HuH-7.5 (cell line): ENCODE measurements around the gene TUBB3.
"Not testable (repeated sequence)": the region's sequence is repeated elsewhere in the genome, so short reads cannot be mapped to it uniquely, and the experiment has no call there.

Experiments used
- DNase-seq: peaks from one replicate; pipeline ENCODE4 v3.0.0; 2011; ENCODE audit warnings: low spot score

The TUBB3 gene

DNA sequence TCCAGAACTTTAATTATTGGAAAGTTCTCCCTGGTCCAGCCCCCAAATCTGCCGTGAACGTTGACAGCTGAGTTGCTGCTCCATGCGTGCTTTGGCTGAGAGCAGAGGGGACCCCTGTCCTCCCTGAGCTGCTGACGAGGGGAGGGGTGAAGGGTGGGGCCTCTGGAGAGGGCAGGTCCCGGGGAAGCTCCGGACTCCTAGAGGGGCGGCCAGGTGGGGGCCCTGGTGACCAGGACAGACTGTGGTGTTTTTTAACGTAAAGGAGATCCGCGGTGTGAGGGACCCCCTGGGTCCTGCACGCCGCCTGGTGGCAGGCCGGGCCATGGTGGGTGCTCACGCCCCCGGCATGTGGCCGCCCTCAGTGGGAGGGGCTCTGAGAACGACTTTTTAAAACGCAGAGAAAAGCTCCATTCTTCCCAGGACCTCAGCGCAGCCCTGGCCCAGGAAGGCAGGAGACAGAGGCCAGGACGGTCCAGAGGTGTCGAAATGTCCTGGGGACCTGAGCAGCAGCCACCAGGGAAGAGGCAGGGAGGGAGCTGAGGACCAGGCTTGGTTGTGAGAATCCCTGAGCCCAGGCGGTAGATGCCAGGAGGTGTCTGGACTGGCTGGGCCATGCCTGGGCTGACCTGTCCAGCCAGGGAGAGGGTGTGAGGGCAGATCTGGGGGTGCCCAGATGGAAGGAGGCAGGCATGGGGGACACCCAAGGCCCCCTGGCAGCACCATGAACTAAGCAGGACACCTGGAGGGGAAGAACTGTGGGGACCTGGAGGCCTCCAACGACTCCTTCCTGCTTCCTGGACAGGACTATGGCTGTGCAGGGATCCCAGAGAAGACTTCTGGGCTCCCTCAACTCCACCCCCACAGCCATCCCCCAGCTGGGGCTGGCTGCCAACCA, 4.4 kb upstream of the TUBB3 start, which contains the start of gene MC1R:
Gene MC1R (plus strand): TSS at position 410 of the 895 bp plus-strand sequence. CDS start 397 bp downstream, at position 807.
- peak; percentile 95 for DNase-seq

DNA sequence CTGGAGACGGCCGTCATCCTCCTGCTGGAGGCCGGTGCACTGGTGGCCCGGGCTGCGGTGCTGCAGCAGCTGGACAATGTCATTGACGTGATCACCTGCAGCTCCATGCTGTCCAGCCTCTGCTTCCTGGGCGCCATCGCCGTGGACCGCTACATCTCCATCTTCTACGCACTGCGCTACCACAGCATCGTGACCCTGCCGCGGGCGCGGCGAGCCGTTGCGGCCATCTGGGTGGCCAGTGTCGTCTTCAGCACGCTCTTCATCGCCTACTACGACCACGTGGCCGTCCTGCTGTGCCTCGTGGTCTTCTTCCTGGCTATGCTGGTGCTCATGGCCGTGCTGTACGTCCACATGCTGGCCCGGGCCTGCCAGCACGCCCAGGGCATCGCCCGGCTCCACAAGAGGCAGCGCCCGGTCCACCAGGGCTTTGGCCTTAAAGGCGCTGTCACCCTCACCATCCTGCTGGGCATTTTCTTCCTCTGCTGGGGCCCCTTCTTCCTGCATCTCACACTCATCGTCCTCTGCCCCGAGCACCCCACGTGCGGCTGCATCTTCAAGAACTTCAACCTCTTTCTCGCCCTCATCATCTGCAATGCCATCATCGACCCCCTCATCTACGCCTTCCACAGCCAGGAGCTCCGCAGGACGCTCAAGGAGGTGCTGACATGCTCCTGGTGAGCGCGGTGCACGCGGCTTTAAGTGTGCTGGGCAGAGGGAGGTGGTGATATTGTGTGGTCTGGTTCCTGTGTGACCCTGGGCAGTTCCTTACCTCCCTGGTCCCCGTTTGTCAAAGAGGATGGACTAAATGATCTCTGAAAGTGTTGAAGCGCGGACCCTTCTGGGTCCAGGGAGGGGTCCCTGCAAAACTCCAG, 3.4 kb upstream of the TUBB3 start:
- no peak for DNase-seq

DNA sequence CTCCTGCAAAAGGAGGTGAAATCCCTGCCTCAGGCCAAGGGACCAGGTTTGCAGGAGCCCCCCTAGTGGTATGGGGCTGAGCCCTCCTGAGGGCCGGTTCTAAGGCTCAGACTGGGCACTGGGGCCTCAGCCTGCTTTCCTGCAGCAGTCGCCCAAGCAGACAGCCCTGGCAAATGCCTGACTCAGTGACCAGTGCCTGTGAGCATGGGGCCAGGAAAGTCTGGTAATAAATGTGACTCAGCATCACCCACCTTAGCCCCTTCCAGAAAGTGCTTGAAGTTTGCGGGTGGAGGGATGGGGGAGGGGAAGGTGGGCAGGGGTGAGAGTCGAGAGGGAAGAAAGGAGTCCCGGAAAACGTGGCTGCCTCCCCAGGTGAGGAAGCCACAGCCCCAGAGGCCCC, 2.4 kb upstream of the TUBB3 start:
- DNase-seq = peak; percentile 10

DNA sequence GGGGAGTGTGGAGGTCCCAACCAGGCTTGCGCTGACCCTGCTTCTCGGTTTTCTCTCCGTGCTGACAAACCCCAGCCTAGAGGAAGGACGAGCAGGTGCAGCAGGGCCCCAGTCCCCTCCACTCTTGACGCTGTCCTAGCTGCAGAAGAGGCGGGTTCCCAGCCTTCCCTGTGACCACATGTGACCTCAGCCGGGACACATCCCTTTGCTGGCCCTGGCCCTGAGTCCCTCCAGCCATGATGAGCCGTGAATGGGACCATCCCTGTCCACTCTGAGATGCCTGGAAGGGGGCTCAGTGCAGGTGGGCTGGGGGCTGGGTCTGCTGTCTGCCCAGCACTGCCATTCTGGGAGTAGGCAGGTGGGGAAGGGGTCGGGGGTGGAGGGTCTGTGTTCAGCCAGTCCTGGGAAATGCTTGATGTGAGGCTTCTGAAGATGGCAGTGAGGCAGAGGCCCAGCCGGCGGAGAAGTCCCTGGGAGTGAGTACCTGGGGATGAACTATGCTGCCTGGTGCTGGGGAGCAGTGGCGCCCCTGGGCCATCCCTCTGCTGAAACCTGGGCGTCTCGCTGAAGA, 1.9 kb upstream of the TUBB3 start:
- DNase-seq = peak; percentile 35

DNA sequence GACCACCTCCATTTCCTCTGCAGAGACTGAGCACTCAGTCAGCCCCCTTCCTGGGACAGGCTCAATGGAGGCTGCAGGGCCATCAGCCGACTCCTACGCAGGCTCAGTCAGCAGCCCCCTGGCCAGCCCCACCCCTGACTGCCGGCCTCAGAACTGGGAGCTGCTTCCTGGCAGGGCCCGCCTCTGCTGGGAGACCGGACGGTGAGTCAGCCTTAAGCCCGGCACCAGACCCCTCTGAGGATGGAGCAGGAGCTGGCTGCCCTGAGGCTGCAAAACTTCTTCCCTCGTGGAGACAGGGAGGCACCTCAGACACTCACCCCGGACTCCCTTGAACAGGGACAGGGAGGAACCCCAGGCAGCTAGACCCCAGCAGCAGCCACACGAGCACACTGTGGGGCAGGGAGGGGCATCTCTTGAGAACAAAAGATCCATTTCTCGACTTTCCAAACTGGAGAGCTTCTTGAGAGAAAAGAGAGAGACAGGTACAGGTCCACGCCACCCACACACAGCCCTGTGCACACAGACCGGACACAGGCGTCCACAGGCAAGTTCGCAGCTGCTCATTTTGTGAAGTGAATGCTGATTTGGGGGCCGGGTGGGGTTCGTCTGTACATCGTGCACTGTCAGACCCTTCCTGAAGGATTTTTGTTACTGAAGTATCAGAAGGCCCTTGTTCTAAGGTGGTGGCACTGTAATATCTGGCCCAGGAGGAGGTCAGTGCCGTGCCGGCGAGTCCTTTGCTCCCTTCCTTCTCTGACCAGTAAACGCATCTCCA, 1.3 kb upstream of the TUBB3 start:
- DNase-seq = peak; percentile 92

DNA sequence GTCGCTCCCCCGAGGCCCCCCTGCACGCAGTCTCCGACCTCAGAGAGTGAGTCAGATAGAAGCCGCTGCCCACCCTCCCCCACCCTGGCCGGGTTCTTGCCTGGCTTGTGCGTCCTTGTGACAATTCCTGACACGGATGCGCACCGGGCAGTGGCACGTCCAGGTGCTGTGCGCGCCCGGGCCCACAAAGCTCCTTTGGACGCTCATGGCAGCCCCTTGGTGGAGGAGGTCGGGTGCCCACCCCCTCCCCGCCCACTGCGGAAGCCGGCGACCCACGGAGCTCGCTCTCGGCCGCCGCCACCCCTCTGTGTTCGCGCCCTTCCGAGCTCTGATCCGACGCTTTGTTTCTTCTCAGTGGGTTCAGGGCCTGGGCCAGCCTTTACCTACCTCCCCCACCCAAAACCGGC, 662 bp upstream of the TUBB3 start:
- DNase-seq = peak; percentile 78

DNA sequence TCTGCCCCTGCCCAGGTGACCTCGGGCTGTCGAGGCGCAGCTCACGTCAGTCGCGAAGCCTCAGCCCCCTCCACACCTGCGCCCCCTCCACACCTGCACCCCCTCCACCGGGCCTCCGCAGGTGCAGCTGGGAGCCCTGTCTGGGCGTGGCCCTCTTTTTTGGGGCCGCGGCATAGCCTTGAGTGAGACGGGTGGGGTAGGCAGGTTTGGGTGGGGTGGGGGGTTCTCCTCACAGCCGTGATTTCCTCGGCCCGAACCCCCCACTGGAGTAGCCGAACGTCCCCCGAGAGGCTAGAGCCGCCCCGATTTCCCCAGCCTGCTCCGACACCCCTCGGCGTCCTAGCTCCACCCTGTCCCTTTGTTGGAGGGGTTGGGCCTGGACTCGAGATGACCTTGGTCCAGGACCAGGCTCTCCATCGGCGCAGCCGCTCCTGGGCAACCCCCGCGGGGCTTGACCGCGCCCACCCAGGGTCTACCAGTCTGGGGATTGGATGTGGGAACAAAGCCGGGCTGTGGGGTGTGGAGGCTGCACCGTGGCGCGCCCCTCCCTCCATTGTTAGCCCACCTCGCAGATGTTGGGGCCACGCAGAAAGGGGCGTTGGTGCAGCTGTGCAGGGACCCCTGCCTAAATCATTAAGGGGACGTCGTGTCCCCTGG, 626 bp downstream of the TUBB3 start:
- DNase-seq = peak; percentile 63

DNA sequence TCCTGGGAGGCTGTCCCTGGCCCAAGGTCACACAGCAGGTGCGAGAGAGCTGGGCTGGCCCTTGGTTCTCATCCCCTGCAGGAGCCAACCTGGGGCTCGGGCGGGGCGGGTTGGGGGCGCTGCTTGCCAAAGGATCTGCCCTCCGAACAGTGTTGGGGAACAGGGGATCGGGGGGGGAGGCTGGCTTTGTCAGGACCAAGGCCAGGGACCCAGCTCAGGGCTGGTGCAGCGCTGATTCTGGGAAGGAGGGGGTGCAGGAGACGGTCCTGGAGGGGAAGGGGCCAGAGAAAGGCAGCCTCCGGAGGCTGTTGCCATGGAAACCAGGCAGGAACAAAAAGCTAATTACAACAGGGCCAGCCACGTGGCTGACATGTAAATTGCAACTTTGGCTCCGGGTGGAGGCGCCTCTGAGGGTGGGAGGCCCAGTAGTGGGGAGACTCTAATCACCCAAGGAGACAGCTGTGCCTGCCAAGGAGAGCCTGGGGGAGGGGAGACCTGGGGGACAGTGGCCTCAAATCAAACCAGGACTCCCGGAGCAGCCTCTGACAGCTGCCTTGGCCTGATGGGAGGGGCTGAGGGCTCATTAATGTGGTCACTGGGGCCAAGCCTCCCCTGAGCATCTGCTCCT, 1.3 kb downstream of the TUBB3 start:
- DNase-seq = peak; percentile 68

DNA sequence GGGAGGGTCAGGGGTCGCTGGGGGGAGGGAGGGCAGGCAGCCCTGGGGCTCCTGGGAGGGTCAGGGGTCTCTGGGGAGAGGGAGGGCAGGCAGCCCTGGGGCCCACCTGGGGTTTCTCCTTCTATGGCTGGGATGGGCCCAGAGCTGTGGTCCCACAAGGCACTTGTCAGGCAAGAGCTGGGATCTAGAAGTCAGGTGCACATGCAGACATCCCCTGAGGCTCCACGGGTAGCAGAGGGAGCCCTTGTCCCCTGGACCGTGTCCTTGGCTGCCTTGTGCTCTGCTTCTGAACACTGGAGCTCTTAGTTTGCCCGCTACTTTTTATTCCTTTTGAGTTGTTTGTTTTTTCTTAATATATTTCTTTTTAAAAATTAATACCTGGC, 1.8 kb downstream of the TUBB3 start:
- DNase-seq = peak; percentile 38

DNA sequence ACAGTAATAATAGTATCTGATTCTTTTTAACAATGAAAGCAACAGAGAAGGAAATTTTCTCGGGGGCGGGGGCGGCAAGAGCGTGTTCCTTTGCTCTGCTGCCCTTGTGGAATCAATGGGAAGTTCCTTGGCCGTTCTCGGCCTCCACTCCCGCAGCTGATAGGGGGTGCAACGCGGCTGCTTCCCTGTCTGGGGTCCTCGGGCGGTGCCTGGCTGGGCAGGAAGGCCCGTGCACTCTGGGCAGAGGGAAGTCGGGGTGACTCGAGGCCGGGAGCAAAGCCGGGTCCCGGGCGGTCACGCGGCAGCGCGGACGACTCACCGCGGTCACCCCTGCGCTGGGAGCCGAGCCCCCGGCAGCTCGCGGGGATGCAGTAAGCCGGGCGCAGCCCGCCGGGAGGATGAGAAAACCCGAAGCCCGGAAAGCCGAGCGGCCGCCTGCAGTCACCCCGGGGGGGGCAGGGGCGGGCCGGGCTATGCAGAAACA, 2.5 kb downstream of the TUBB3 start:
- peak; percentile 64 for DNase-seq

DNA sequence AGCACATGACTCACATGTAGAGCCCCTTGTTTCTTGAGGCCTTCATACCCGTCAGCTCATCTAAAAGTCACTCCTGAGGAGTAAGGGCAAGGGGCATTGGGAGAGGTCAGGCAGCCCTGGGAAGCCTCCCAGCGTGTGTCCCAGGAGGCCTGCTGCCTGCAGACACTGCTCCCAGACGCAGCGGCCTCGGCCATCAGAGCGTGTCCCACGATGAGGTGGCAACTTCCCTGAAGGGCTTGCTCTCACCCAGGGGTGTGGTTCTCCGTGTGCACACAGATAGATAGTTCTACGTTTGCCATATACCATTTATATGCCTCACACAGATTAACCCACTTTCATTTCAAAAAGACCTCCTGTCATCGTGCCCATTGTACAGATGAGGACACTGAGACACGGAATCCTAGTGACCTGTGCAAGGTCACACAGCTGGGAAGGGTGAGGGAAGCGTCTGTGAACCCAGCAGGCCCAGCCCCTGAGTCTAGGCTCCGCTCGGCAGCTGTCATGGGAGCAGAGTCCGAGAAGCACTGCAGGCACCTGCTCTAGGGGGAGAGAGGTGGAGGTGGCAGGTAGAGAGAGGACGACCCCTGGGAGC, 8.3 kb downstream of the TUBB3 start:
- no peak for DNase-seq

DNA sequence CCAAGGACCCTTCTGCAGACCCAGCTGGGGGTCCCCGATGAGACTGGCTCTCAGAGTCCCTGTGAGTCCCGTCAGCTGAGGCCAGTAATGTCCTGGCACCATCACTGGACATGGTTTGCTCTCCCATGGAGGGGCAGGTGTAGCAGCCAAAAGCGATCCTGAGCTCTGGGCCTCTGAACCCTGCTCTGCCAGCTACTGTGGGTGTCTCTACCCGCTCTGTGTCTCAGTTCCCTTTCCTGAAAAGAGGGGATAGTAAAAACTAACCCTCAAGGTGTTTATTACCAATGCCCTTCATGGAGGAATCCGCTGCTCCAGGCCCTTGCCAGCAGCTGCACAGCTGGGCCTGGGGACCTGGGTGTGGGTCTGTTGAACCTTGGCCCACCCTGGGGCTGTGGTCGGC, 8.8 kb downstream of the TUBB3 start:
- DNase-seq = no peak

DNA sequence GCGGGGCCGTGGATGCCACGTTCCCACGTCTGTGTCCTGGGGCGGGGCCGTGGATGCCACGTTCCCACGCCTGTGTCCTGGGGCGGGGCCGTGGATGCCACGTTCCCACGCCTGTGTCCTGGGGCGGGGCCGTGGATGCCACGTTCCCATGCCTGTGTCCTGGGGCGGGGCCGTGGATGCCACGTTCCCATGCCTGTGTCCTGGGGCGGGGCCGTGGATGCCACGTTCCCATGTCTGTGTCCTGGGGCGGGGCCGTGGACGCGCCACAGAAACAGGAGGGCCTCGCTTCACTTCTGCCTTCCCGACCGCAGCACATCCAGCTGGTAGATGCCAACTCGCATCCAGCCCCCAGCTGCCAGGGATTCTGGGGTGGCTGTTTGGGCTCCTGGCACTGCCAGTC, 10.9 kb downstream of the TUBB3 start:
- DNase-seq = not testable (repeated sequence)

DNA sequence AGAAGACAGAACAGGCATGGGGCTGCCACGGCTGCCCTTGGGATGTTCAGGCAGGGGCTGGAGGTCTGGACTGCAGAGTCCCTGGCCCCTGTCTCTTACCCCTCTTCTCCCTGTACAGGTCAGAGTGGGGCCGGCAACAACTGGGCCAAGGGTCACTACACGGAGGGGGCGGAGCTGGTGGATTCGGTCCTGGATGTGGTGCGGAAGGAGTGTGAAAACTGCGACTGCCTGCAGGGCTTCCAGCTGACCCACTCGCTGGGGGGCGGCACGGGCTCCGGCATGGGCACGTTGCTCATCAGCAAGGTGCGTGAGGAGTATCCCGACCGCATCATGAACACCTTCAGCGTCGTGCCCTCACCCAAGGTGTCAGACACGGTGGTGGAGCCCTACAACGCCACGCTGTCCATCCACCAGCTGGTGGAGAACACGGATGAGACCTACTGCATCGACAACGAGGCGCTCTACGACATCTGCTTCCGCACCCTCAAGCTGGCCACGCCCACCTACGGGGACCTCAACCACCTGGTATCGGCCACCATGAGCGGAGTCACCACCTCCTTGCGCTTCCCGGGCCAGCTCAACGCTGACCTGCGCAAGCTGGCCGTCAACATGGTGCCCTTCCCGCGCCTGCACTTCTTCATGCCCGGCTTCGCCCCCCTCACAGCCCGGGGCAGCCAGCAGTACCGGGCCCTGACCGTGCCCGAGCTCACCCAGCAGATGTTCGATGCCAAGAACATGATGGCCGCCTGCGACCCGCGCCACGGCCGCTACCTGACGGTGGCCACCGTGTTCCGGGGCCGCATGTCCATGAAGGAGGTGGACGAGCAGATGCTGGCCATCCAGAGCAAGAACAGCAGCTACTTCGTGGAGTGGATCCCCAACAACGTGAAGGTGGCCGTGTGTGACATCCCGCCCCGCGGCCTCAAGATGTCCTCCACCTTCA, 11.7 kb downstream of the TUBB3 start:
- DNase-seq = no peak

DNA sequence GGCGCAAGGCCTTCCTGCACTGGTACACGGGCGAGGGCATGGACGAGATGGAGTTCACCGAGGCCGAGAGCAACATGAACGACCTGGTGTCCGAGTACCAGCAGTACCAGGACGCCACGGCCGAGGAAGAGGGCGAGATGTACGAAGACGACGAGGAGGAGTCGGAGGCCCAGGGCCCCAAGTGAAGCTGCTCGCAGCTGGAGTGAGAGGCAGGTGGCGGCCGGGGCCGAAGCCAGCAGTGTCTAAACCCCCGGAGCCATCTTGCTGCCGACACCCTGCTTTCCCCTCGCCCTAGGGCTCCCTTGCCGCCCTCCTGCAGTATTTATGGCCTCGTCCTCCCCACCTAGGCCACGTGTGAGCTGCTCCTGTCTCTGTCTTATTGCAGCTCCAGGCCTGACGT, 12.5 kb downstream of the TUBB3 start:
- not testable (repeated sequence) for DNase-seq

DNA sequence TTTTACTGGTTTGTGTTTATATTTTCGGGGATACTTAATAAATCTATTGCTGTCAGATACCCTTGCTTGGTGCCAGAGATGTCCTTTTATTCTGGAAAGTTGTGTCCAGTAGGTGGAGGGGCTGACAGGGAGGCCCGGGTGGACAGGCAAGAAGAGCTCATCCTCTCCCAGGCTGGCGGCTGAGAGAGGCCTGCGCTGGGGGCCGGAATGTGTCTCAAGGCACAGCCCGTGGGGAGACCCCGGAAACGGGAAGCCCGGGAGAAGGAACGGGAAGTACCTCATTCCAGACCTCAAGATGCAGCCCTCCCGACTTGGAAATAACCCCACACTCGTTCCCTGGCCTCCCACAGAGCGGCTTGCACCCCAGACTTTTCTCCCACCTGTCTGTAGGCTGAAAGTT, 12.9 kb downstream of the TUBB3 start:
- DNase-seq = no peak

DNA sequence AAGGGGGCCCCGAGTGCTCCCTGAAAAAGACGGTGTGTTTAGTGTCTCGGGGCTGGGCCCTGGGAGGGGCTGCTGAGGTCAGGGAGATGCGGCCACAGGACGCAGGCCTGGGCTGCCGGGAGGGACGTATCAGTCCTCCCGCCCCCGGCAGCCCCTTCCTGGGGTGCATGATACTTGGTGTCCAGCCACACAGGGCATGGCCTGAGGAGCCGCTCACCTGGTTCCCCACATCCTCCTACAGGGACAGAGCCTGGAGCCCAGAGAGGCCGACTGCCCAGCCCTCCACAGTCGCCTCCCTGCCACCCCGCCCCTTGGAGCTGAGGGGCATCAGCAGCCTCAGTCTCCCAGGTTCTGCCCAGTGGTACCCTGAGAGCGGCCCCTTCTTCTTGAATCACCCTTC, 13.4 kb downstream of the TUBB3 start:
- DNase-seq = no peak

DNA sequence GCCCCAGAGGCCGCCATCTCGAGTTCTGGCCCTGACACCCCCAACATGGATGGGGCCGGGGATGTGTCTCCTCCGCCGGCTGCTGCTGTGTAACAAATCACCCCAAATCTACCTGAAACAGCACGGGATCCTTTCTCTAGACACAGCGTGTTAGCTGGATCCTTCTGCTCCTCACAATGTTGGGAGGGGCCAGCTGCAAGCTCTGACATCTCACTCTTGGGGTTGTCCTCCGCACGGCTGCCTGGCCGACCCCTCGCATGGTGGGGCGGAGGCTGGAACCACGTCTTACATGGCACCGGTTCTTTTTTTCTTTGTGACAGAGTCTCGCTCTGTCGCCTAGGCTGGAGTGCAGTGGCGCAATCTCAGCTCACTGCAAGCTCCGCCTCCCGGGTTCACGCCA, 13.8 kb downstream of the TUBB3 start:
- DNase-seq = no peak
